ENCODE data around the gene NKX2-3.
A peak's percentile ranks its signal among the peaks of the same experiment; 100 is the strongest.

Gene NKX2-3

DNA sequence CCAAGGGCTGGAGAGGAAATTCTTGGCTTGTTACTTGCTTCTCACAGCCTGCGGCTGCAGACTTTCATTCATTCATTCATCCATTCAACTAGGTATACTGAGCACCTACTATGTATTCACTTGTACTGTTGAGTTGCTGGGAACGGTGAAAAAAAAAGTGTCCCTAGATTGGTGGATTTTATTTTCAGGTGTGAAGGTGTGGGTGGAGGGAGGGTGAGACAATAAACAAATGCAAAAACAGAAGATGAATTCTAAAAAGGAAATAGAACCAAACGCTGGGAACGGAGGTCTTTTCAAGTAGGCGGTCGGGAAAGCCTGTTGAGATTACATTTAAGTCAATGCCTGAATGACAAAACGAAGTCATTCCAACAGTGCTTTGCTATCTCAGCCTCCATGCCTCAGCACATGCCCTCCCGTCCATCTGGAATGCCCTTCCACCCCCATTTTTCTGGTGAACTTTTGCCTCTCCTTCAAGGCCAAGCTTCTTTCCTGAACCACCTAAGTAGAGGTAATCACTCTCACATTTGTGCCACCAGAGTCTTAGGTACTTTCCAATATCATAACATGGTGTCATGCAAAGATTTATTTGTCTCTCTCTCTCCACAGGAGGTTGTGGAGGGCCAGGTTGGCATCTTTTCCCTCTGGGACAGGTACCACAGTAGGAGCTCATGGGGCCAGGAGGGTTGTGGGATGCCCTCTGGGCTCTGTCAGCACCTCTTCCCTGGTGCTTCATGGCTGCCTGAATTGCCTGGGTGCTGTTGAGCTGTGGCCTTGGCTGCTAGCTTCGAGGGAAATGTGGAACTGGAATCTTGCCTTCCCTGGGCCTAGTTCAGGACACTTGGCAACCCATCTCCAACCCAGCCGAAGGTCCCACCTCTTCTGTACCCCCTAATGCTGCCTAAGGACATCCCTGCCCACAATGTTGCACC lies 5.5 kb downstream of the NKX2-3 start:
- DNase-seq, result no peak

DNA sequence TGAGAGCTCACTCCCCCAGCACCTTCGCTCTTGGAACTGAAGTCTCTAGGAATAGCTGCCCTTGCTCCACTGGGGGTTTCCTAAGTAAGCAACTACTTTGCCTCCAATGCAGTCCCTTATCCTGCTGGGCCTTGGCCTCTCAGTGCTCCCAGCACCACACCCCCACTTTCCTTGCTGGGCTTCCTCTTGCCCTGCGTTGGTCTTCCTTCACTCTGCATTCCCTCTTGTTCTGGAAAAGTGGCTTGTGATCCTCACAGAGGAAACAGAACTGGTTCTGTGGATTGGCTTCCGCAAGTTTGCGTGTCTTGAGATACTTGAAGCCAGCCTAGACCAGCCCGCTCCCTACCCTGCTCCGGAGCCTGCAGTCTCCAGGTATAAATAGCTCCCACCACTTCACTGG lies 6.4 kb downstream of the NKX2-3 start:
- DNase-seq, result no peak

DNA sequence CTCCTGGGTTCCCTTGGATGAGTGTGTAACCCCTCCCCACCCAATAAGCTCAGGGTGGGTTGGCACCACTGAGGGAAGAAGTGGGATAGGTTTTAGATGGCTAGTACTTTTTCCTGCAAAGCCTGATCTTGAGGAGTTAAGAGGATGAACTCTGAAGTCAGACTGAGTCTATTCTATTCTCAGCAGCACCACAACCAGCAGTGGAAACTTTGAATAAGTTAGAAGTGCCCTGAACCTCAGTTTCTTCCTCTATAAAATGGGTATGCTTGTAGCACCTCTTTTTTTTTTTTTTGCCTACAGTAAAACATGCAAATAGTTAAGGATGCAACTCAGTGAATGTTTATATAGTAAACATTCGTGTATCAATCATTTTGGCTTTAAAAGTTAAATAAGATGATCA lies 7.1 kb downstream of the NKX2-3 start:
- DNase-seq, result no peak

DNA sequence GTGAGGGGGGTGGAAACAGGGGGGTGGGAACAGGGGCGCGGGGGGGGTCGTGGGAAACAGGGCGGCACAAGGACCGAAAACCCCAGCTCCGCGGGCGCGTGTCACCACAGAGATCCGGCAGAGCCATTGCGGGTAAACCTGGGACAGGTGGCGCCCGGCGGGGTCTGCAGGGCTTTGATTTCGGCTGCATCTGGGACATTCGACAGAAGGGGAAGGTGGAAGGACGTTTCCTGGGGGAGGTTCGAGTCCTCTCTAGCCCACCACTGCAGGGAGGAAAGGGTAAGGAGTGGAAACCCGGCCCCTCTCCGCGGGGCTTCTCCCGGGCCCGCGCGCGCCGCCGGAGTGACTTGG lies 7.5 kb downstream of the NKX2-3 start:
- DNase-seq, result no peak

DNA sequence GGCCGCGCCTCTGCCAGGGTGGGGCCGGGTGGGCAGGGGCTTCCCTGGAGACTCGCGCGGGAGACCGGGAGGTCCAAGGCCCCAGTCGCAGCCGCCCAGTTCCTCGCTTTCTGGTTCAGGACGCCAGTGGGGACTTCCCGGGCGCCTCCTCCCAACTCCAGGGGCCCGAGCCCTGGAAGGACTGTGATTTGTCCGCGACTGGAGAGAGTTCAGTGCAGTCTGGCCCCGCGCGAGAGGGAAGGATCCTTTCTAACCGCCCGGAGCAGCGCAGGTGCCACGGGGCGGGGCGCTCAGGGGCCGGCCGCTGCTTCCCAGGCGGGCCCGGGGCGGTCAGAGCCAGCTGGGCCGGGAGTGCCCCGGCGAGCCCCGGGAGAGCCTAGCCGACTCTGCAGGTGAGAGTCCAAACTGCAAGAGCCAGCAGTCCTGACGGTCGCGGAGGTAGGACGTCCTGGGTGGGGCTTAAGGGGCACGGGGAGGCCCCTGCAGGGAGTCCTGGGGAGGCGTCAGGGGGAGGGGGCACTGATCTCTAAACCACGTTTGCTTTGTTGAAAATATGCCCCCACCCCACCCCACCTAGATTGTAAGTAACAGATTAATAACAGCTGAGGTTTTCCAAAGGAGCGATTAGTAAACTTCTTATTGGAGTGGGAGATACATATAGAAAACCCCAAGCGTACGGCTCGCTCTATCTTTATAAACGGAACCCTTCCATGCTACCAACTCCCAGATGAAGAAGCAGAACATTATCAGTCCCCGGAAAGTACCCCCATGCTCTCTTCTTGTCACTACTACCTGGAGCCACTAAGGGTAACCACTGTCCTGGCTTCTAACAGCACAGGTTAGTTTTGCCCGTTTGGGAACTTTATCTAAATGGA lies 8.2 kb downstream of the NKX2-3 start:
- no peak for DNase-seq

DNA sequence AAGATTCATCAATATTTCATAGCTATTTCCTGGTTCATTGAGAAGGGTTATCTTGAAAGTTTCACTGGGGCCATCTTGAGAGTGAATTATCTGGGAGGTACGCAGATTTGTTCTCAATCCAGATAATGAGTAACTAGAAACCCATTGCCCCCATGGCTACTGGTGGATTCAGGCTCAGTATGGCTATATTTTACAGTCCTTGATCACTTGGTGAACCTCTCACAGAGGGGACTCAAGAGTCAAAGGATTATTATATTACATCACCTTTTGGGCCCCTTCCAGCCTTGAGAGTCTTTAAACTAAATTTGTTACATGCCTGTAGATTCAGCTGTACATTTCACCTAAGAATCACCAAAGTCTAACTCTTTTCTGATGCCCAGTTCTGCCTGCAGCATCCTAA lies 11.6 kb downstream of the NKX2-3 start:
- DNase-seq, result no peak

DNA sequence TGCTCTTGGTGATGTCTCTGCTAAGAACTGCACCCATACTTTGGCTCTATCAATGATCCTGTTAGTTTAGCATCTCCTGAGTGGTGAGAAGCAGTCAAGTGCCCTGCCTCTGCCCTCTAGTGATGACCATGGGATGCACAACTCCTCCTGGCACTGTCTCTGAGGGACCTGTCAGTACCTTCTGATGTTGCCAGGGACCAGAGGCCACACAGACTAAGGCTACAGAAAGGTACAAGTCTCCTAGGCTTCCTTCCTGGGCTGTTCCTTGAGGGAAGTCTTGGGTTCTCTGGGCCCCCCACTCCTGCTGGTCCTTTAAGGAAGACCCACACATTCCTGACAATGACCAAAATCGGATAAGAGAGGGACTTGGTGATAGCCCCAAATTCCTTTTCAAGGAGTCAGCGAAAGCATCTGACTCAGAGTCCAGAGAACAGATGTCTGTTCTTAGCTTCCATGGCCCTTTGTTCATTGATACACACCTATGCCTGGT lies 15.3 kb downstream of the NKX2-3 start:
- DNase-seq, result no peak

DNA sequence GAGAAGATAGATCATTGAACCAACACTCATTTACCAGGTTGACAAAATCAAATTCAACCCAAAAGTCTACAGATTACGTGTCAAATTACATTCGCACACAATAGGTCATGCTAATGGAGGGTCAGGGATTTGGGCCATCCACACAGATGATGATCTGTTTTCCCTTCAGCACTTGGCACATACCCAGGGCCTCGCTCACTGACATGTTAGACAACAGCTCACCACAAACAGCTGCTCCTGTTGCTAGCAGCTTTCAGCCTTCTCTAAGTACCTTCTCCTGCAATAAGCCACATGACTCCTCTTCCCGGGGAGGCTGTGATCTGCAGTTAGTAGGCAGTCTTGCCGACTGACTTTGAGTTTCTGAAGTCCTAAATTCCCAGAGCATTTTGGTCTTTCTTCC lies 18.4 kb downstream of the NKX2-3 start:
- DNase-seq, result peak in 3 of 56 donors; percentile 7 to 65 (median 14)

DNA sequence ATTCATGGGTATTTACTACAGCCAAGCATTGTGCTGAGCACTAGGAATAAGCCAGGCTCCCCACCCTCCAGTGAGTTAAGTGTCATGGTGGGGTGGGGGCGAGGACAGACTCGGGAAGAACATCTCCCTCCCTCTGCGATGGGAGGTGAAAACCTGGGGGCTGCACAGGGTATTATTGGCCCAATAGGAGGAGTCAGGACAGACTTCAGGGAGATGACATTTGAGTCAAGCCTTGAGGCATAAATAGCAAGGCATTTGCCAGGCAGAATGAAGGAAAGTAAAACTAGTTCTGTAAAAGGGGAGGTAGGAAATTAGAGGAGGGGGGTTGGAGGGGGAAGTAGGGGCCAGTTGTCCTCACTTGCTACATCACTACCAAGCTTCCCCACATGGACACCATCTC lies 18.9 kb downstream of the NKX2-3 start:
- DNase-seq, result no peak

DNA sequence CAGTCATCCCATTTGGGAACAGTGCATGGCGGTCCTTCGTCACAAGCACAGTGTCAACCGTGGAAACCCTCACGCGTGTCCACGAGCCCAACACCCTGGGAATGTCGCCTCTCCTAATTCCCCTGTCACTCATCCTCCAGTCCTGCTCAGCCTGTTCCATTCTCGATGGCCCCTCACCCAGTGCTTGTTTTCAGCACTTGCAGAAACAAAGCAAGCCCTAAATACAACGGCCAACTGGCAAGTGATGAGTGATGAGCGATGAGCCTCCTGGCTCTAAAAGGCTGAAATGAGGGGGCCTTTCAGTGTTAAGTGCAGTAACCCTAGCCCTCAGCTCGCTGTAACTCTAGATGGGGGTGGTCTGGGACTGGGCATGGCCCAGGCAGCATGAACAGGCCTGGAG lies 22.6 kb downstream of the NKX2-3 start:
- DNase-seq, result no peak

DNA sequence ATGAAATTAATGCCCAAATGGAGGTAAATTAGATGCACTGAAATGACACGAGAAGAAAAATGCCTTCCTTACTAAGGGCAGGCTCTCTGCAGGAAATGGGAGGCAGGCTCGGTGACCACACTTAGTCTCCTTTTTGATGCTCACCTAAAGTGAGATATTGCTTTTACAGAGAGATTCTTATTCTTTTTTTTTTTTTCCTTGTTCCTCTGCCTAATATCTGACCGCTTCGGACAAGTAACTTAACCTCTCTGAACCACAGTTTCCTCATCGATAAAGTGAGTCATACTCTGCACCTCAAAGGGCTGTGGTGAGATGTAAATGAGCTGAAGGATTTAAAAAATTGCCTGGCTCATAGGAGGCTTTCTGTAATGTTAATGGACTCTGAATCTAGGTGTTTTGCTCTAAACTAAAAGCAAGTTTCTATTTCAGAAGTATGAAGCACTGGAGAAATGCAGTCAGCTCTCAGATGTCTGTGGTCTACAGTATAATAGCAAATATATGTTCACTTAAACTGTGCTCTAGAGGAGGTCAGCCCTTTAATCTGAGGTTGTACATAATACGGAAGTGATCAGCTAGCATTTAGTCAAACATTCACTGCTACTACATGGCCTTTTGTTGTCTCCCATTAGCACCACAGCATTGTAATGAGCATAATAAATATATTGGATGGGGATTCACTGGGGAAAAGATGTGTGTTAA lies 23.2 kb downstream of the NKX2-3 start:
- no peak for DNase-seq

DNA sequence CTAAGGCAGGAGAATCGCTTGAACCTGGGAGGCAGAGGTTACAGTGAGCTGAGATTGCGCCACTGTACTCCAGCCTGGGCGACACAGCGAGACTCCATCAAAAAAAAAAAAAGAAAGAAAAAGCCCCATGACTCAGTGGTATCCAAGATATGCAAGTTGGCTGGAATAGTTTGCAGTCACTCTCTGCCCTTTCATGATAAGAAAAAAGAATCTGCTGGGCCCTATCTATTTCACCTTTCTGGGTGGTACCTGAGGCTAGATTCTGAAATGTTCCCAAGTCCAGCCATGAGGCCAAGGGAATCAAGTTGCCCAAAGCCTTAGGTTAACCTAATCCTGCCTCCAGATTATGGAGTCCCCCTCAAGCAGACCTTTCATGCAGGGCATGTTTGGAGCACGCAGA lies 24.3 kb downstream of the NKX2-3 start:
- no peak for DNase-seq

DNA sequence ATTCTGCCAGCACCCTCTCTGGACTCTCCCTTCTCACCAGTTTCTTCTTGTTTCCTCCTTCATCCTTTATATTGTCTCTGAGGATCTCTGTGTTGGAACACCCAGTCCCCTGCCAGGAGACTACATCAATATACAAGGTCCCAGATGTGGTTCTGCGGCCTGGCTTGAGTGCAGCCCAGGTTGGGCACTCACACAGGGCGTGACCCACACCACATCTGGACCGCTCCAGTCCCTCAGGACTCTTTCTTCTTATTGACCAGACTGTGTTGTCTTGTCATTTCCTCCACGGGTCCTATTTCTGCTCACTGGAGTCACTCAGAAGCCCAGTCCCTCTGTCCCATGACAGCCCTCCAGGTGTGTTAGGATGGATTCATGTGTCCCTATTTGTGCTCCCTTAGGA lies 26.0 kb downstream of the NKX2-3 start:
- DNase-seq, result no peak

DNA sequence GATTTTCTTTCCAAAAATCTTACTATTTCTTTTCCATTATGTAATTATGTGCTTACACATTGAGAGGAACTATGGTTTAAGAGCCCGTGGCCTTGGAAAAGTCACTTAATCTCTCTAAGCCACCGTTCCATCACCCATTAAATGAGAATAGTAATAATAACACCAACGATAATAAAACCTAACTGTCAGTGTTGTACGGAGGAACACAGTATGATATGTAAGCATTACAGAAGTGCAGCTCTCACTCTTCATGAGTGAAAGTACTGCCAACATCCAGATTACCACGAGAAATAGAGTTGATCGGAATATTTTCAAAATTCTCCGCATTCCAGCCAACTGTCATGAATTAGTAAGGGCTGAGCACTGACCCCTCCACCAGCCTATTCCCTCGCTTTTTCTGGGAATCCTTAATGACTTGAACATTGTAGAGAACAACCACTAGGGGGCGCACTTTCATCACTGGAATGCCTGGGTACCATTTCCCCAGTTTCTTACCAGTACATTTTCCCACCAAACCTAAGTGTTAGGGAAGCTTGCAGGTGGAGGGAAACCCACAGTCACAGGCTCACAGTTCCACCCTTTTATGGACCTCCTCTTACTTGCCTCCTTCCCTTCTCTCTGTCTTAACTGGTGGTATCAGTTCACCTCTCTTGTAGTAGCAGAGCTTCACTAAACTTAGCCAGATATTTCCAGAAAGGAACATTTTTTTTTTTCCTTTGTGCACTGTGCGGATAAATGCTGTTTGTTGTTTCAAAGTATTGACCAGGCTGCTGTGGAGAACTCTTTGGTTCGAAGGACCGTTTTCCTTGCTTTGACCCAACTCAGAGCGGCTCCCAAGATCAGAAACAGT lies 27.8 kb downstream of the NKX2-3 start:
- peak in 36 of 56 donors; percentile 1 to 65 (median 16) for DNase-seq

DNA sequence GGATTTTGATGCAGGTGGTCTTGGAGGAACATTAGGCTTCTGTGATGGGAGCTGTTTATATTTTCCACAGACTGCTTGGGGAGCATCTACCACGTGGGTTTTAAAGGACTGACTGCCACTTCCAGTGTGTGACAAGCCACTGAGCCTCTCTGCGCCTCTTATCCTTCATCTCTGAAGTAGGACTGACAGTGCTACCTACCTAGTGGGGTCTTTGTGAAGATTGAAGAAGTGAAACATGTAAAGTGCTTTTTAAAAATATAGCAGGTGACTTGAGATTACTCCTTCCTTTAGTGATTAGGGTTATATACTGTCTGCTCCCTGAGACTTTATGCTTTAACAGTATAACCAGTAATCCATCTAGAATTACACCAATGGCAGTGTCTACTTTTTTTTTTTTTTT lies 29.9 kb downstream of the NKX2-3 start:
- DNase-seq, result no peak

DNA sequence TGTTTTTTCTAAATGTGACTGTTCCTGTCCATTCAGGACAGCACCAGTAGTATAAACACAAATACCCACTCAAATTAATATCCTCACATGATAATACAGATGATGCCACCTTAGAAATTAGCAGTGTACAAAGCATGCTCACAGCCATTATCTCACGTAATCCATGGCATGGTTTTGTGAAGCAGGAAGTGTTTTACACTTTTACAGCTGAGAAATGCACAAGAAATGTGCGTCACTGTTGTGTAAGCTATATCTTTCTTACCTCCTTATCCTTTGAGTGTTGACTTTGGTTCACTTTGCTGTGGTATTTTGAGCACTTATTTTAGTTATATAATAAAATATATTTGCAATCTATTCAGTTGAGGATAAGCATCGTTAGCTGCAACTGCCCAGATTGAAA lies 31.6 kb downstream of the NKX2-3 start:
- no peak for DNase-seq

DNA sequence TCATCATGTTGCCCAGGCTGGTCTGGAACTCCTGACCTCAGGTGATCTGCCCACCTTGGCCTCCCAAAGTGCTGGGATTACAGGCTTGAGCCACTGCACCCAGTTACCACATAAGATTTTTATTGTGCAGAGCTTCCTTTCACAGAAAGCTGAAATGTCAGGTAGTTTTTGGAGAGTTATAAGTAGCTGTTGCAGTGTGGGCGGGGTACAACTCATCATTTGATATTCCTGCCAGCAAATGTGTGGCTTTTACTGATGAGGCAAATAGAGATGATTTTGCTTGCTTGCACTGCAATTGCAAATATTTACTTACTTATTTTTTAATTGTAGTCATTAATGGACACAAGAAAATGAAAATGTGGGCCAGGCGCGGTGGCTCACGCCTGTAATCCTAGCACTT lies 32.4 kb downstream of the NKX2-3 start:
- DNase-seq, result peak in 20 of 56 donors; percentile 1 to 57 (median 11)

DNA sequence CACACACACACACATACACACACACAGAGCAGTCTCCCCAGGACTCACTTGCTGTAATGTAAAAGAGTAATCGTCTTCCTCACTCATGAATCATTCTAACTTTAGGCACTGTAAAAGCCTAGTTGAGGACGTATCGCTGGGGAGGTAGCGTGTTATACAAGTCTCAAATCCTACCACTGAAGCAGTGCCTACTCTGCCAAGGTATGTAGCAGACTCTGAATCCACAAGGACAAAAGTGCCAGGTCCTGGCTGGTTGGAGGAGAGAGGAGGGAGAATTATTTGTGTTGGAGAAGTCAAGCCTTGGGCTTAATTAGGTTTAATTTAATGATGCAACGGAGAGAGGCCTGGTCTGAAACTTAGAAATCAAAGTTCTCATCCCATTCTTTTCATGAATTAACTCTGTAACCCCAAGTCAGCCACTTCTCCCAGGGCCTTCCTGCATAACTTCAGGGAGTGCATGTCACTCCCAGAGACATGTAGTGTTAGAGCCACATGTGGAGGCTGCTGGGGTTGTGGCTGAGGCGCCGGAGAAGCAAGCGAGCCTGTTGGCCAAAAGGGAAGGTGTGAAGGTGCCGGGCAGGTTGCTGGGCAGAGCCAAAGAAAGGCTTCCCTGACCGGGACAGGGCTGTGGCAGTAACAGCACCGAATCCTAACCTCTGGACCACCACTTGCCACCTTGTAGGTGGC lies 36.7 kb downstream of the NKX2-3 start:
- DNase-seq, result no peak

DNA sequence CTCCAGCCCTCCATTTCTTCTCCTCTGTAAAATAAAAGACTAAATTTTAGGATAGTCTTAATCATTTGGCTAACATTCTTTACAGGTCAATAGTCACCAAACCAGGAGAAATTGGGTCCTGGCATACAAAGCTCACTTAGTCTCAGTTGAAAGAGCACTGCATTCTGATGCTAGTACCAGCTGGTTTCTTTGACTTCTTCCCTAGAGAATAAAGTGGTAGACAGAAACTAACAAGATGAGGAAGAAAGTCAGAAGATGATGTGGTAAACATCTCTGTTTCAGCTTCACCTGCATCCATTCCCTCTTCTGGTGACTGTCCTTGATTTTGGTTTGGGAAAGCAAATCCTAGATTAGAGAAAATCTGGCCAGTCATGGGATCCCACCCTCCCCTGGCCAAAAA lies 37.2 kb downstream of the NKX2-3 start:
- no peak for DNase-seq

DNA sequence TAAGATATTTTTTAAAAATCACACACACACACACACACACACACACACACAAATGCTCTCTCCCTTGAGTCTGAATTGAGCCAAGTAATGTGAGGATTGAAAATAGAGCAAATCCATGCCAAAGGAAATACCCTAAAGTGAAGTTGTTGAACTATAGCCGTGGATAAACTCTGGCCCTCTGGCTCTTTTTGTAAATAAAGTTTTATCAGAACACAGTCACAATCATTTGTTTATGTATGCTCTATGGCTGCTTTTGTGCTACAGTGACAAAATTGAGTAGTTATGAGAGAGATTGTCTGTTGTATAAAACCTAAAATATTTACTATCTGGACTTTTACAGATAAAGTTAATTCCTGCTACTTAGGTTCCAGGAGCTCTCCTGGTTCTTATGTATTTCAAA lies 39.1 kb downstream of the NKX2-3 start:
- no peak for DNase-seq

Data from nucleus accumbens (tissue), 56 donors.